ENCODE data around the gene SFSWAP. TPM values are rescaled to one million over a fixed set of nuclear protein-coding genes. Genes with fewer than 3 reads are reported as not detected.

Gene SFSWAP
- total RNA-seq, 4 donors from 2014 or later = 12.8 to 39.5 (median 25.9) TPM

- no peak overlapping the region for H3K4me3 ChIP-seq
- TF ChIP-seq CTCF (IDR thresholded peaks at IDR 0.05) (no peak), POLR2A (IDR thresholded peaks at IDR 0.05) (no peak)
- 87 to 93% methylated on average over 15 of the region's 15 CpGs for WGBS, 2 donors
Observed at GRCh38 chr12:131735476-131736445, 24.9 kb downstream of the SFSWAP start.

GRCh38 chr12:131736446-131737149 is 25.7 kb downstream of the SFSWAP start:
- peaks cover 24 to 72% (median 25%) of the 10 kb centered on the region in 3 donors for H3K36me3 ChIP-seq
- H3K4me3 ChIP-seq = no peak overlapping the region
- TF ChIP-seq POLR2A (IDR thresholded peaks at IDR 0.05) (no peak), CTCF (IDR thresholded peaks at IDR 0.05) (no peak)
- 86 to 89% methylated on average over 22 to 23 of the region's 23 CpGs for WGBS, 2 donors
- H3K27ac ChIP-seq = peak overlapping the region; percentile 24 to 40 (median 30)
- H3K27me3 ChIP-seq = no peaks in the 10 kb centered on the region
- H3K9me3 ChIP-seq = no peaks in the 10 kb centered on the region
- peaks cover 0 to 13% (median 0%) of the 10 kb centered on the region in 3 donors for H3K4me1 ChIP-seq
- DNase-seq = no peak
- intact Hi-C loops (cut with DNase I) = no loop called here

More at GRCh38 chr12:131735476-131736445, 24.9 kb downstream of the SFSWAP start:
- peaks cover 0 to 13% (median 0%) of the 10 kb centered on the region in 3 donors for H3K4me1 ChIP-seq
- no peaks in the 10 kb centered on the region for H3K27me3 ChIP-seq
- no peak for DNase-seq
- intact Hi-C loops (cut with DNase I) = no loop called here
- no peaks in the 10 kb centered on the region for H3K9me3 ChIP-seq
- peak overlapping the region in 1 of 4 donors; percentile 24 for H3K27ac ChIP-seq
- H3K36me3 ChIP-seq = peaks cover 27 to 73% (median 29%) of the 10 kb centered on the region in 3 donors

- TF ChIP-seq POLR2A (IDR thresholded peaks at IDR 0.05) = no peak
- no peak for TF ChIP-seq CTCF (IDR thresholded peaks at IDR 0.05)
- Histone ChIP-seq H3K36me3 (peaks cover 23 to 72% (median 29%) of the 10 kb centered on the region in 3 donors), H3K27ac (peak overlapping the region; percentile 25 to 40 (median 30)), H3K27me3 (no peaks in the 10 kb centered on the region), H3K9me3 (no peaks in the 10 kb centered on the region), H3K4me3 (no peak overlapping the region), H3K4me1 (peaks cover 0 to 13% (median 0%) of the 10 kb centered on the region in 3 donors)
- 42 to 60% methylated on average over 18 to 21 of the region's 21 CpGs for WGBS, 2 donors
- intact Hi-C loops (cut with DNase I) = no loop called here
- no peak for DNase-seq
Observed at GRCh38 chr12:131737150-131737827, 26.4 kb downstream of the SFSWAP start.

GRCh38 chr12:131738196-131738595 is 27.3 kb downstream of the SFSWAP start:
- peaks cover 0 to 13% (median 0%) of the 10 kb centered on the region in 3 donors for H3K4me1 ChIP-seq
- peaks cover 14 to 72% (median 30%) of the 10 kb centered on the region in 3 donors for H3K36me3 ChIP-seq
- no peak overlapping the region for H3K27ac ChIP-seq
- no peaks in the 10 kb centered on the region for H3K27me3 ChIP-seq
- intact Hi-C loops (cut with DNase I) = no loop called here
- 81 to 82% methylated on average over 5 of the region's 5 CpGs for WGBS, 2 donors
- H3K4me3 ChIP-seq = no peak overlapping the region
- no peak for DNase-seq
- peaks cover 0 to under 1% (median 0%) of the 10 kb centered on the region in 3 donors for H3K9me3 ChIP-seq
- no peak for TF ChIP-seq CTCF (IDR thresholded peaks at IDR 0.05)
- no peak for TF ChIP-seq POLR2A (IDR thresholded peaks at IDR 0.05)
